ENCODE measurements around the gene ZNF549. TPM values are rescaled to one million over a fixed set of nuclear protein-coding genes. Genes with fewer than 3 reads are reported as not detected.

Gene ZNF549
- total and polyA plus RNA-seq, 2 donors (not counting 3 experiments of a cell fraction or from before 2014, with no cell fraction given): 1.4 to 3.5 TPM

DNA sequence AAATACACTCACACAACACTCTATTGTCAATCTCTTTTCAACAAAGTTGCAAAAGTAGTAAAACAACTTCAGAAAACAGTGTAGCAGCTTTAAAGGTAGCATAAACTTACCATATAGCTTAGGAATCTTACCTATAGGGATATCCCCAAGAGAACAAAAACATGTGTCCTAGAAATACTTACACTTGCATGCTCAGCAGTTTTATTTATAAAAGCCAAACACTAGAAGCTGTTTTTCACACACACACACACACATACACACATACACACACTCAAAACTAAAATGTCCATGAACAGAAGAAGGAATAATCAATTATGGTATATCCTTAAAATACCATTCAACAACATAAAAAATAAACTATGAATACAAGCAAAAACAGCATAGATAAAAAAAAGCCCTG lies 15.7 kb upstream of the ZNF549 start:
- TF ChIP-seq JUN (IDR thresholded peaks at IDR 0.05; ENCODE audit: borderline replicate concordance, insufficient read depth, insufficient read length, low read depth) (no peak), MYC (IDR thresholded peaks at IDR 0.05; ENCODE audit: low read depth, low read length) (no peak), EZH2 (IDR thresholded peaks at IDR 0.05; ENCODE audit: borderline replicate concordance, low read depth, low read length, severe bottlenecking) (no peak), POLR2AphosphoS5 (IDR thresholded peaks at IDR 0.05; ENCODE audit: insufficient read depth, low read depth, low read length) (no peak), GATA2 (IDR thresholded peaks at IDR 0.05; ENCODE audit: insufficient read depth, insufficient read length, low read depth, low read length) (no peak)
- TF ChIP-seq, protein P1, sequence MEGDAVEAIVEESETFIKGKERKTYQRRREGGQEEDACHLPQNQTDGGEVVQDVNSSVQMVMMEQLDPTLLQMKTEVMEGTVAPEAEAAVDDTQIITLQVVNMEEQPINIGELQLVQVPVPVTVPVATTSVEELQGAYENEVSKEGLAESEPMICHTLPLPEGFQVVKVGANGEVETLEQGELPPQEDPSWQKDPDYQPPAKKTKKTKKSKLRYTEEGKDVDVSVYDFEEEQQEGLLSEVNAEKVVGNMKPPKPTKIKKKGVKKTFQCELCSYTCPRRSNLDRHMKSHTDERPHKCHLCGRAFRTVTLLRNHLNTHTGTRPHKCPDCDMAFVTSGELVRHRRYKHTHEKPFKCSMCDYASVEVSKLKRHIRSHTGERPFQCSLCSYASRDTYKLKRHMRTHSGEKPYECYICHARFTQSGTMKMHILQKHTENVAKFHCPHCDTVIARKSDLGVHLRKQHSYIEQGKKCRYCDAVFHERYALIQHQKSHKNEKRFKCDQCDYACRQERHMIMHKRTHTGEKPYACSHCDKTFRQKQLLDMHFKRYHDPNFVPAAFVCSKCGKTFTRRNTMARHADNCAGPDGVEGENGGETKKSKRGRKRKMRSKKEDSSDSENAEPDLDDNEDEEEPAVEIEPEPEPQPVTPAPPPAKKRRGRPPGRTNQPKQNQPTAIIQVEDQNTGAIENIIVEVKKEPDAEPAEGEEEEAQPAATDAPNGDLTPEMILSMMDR (IDR thresholded peaks at IDR 0.05; ENCODE audit: extremely low read depth in 1 of 2, insufficient read depth in 1 of 2, low read depth in 1 of 2, low read length in 2 of 2): no peak
- TF ChIP-seq, protein P2, sequence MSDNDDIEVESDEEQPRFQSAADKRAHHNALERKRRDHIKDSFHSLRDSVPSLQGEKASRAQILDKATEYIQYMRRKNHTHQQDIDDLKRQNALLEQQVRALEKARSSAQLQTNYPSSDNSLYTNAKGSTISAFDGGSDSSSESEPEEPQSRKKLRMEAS (IDR thresholded peaks at IDR 0.05; ENCODE audit: insufficient read depth, insufficient read length): no peak
- no peak for FAIRE-seq
- H3K79me2 ChIP-seq (ENCODE audit: control insufficient read depth, insufficient read depth, low read length): no peaks in the 10 kb centered on the region
- H3K27ac ChIP-seq (ENCODE audit: insufficient read depth, low read depth, low read length): no peak overlapping the region
- H3K4me3 ChIP-seq (replicated peaks in 1 of 3; ENCODE audit: insufficient read depth in 1 of 3, low read depth in 1 of 3, low read length in 3 of 3): no peak overlapping the region
- H3K27me3 ChIP-seq (ENCODE audit: control insufficient read depth in 2 of 2, insufficient read depth in 2 of 2, low read length in 2 of 2): no peaks in the 10 kb centered on the region
- no peaks in the 10 kb centered on the region for H3K9me1 ChIP-seq (replicated peaks; ENCODE audit: control insufficient read depth, extremely low read depth, insufficient read depth, low read length)
- no peak overlapping the region for H2AFZ ChIP-seq (ENCODE audit: low read depth, low read length)
- ChIA-PET CTCF (no interaction called here), POLR2A (no interaction called here)
- H3K9me3 ChIP-seq (replicated peaks; ENCODE audit: control insufficient read depth, insufficient read depth, low read length): peaks cover 4% of the 10 kb centered on the region
- no peaks in the 10 kb centered on the region for H3K4me1 ChIP-seq (ENCODE audit: control insufficient read depth, extremely low read depth, insufficient read depth, low read length)
- H4K20me1 ChIP-seq (replicated peaks; ENCODE audit: control insufficient read depth, extremely low read depth, insufficient read depth, low read length): no peaks in the 10 kb centered on the region
- no TSS peak for BruUV-seq (replicated peaks)
- no peak for DNase-seq (ENCODE audit: low read depth, low spot score)
- H3K4me2 ChIP-seq (ENCODE audit: insufficient read depth, low read length): no peak overlapping the region
- peaks cover 0 to 9% of the 10 kb centered on the region in 2 experiments for H3K36me3 ChIP-seq (ENCODE audit: control insufficient read depth in 2 of 2, extremely low read depth in 1 of 2, insufficient read depth in 2 of 2, low read length in 2 of 2)
- intact Hi-C loops (cut with micrococcal nuclease) (no loop called here), dilution Hi-C loops (cut with MboI; ENCODE audit: extremely low pct_ligation_motif_present, low sequenced_read_pairs) (no loop called here)
- no peak overlapping the region for H3K9ac ChIP-seq (replicated peaks; ENCODE audit: extremely low read depth, insufficient read depth, low read length)
